Diencephalon (tissue), 1 donor: ENCODE results near the gene MRPS7. TPM values are rescaled to one million over a fixed set of nuclear protein-coding genes. Genes with fewer than 3 reads are reported as not detected.

Experiments used
- total RNA-seq: library from RNA; depleted of rRNA; stranded (reverse); fragments of >200 nt; gene quantifications from one replicate; pipeline ENCODE4 v1.2.3, GENCODE V29; 2014

MRPS7 gene
- 46.6 TPM for total RNA-seq

GRCh38 chr17:75261336-75262111 lies at the start of gene MRPS7, which contains the start of gene GGA3:
TSS of gene MRPS7 (plus strand) at chr17:75261879. CDS start at chr17:75261901, 22 bp downstream.
TSS of gene GGA3 (minus strand) at chr17:75261606. CDS start at chr17:75261587, 19 bp downstream.

GRCh38 chr17:75270966-75271232 lies 9.2 kb downstream of the MRPS7 start, which contains the start of gene MIF4GD:
TSS of gene MIF4GD (minus strand) at chr17:75271231. CDS start at chr17:75270195, 1,036 bp downstream.

GRCh38 chr17:75289115-75289831 lies 27.6 kb downstream of the MRPS7 start, which contains the start of gene SLC25A19:
TSS of gene SLC25A19 (minus strand) at chr17:75289433. CDS start at chr17:75286764, 2,669 bp downstream.

Other genes with a start within 250 kb of the MRPS7 start
- gene MRPL58, start 249.2 kb upstream of the MRPS7 start, total RNA-seq: 13.4 TPM
- gene ATP5PD, start 214.9 kb upstream of the MRPS7 start, total RNA-seq: 146 TPM
- 51.2 TPM for gene KCTD2, start 214.7 kb upstream of the MRPS7 start, total RNA-seq
- 2.1 TPM for gene SLC16A5, start 173.9 kb upstream of the MRPS7 start, total RNA-seq
- 3.0 TPM for gene ARMC7, start 151.9 kb upstream of the MRPS7 start, total RNA-seq
- gene NT5C, start 130.1 kb upstream of the MRPS7 start, total RNA-seq: 32.3 TPM
- 563 TPM for gene JPT1, start 107.4 kb upstream of the MRPS7 start, total RNA-seq
- gene SUMO2, start 78.9 kb upstream of the MRPS7 start, total RNA-seq: 146 TPM
- gene NUP85, start 56.2 kb upstream of the MRPS7 start, total RNA-seq: 23.1 TPM
- gene GGA3, start 273 bp upstream of the MRPS7 start, total RNA-seq: 18.9 TPM
- 8.3 TPM for gene MIF4GD, start 9.4 kb downstream of the MRPS7 start, total RNA-seq
- gene SLC25A19, start 27.6 kb downstream of the MRPS7 start, total RNA-seq: 8.8 TPM
- gene GRB2, start 143.8 kb downstream of the MRPS7 start, total RNA-seq: 109 TPM
- gene TMEM94, start 194.8 kb downstream of the MRPS7 start, total RNA-seq: 31.4 TPM